Activated CD4-positive, alpha-beta T cell treated with anti-CD3 and anti-CD28 coated beads, Interleukin-2, Interleukin-6, amounts not matched to agents 100 ng/mL and 50 ng/mL, durations not matched to agents 16 hours and 8 hours (primary cell): ENCODE data around the gene ZNF423.
A peak's percentile ranks its signal among the peaks of the same experiment; 100 is the strongest.
"Not testable (repeated sequence)": the region's sequence is repeated elsewhere in the genome, so short reads cannot be mapped to it uniquely, and the experiment has no call there.

Source experiments
- DNase-seq: peaks from one replicate; pipeline ENCODE4 v3.0.0-alpha.2; 2020

The ZNF423 gene

GRCh38 chr16:49520492-49521038 lies 335.3 kb downstream of the ZNF423 start:
- no peak for DNase-seq

GRCh38 chr16:49519741-49520140 lies 336.2 kb downstream of the ZNF423 start:
- DNase-seq: no peak

GRCh38 chr16:49519008-49519656 lies 336.8 kb downstream of the ZNF423 start:
- DNase-seq: no peak

GRCh38 chr16:49516382-49517036 lies 339.4 kb downstream of the ZNF423 start:
- no peak for DNase-seq

GRCh38 chr16:49515861-49516260 lies 340.1 kb downstream of the ZNF423 start:
- no peak for DNase-seq

GRCh38 chr16:49515016-49515565 lies 340.8 kb downstream of the ZNF423 start:
- DNase-seq: no peak

- no peak for DNase-seq
These were observed 341.6 kb downstream of the ZNF423 start for GRCh38 chr16:49514073-49514980.

- peak; percentile 7 for DNase-seq
These were observed 342.9 kb downstream of the ZNF423 start for GRCh38 chr16:49513040-49513439.

GRCh38 chr16:49510654-49511305 lies 345.1 kb downstream of the ZNF423 start:
- no peak for DNase-seq

- no peak for DNase-seq
These were observed 345.8 kb downstream of the ZNF423 start for GRCh38 chr16:49510141-49510540.

GRCh38 chr16:49506058-49507013 lies 349.6 kb downstream of the ZNF423 start:
- not testable (repeated sequence) for DNase-seq

- no peak for DNase-seq
These were observed 350.4 kb downstream of the ZNF423 start for GRCh38 chr16:49505556-49505955.

GRCh38 chr16:49504626-49505025 lies 351.3 kb downstream of the ZNF423 start:
- DNase-seq: no peak

GRCh38 chr16:49504023-49504364 lies 351.9 kb downstream of the ZNF423 start:
- DNase-seq: no peak

GRCh38 chr16:49503256-49504022 lies 352.5 kb downstream of the ZNF423 start:
- DNase-seq: no peak

- DNase-seq: no peak
These were observed 353.6 kb downstream of the ZNF423 start for GRCh38 chr16:49502136-49502881.

- no peak for DNase-seq
These were observed 355.9 kb downstream of the ZNF423 start for GRCh38 chr16:49499869-49500610.

GRCh38 chr16:49499414-49499785 lies 356.5 kb downstream of the ZNF423 start:
- DNase-seq: no peak
